Peyer's patch (tissue), 4 donors: ENCODE results near the gene RANBP1.

Experiments used
- CTCF ChIP-seq, 6 experiments: fragments of 450-650 bp in 4 of 6; fragments of 200-600 bp in 2 of 6; sonication (generic) in 1 of 6; IDR thresholded peaks; one replicate each; pipeline ENCODE4 v1.5.1; 2017 to 2019; ENCODE audit warnings: antibody characterized with exemption in 6 of 6, mild to moderate bottlenecking in 3 of 6, moderate library complexity in 1 of 6
- POLR2A ChIP-seq, 2 donors: fragments of 450-650 bp; IDR thresholded peaks; one replicate each; pipeline ENCODE4 v1.5.1; 2017; ENCODE audit warnings: antibody characterized with exemption in 2 of 2, mild to moderate bottlenecking in 2 of 2, moderate library complexity in 2 of 2

GRCh38 chr22:20087319-20088262, 28.3 kb upstream of the RANBP1 start:
- no peak for TF ChIP-seq CTCF (IDR thresholded peaks at IDR 0.05)
- no peak for TF ChIP-seq POLR2A (IDR thresholded peaks at IDR 0.05)
